GM23338 (cell line): Measurements from ENCODE around the gene SH3BP2. TPM values are rescaled to one million over a fixed set of nuclear protein-coding genes. Genes with fewer than 3 reads are reported as not detected.

ENCODE experiments used
- ATAC-seq: fragments of 200-7000 bp; cut with Tn5 transposase; 3 replicates; pipeline ENCODE4 v1.9.1; 2020
- DNase-seq: peaks from one replicate; pipeline ENCODE4 v3.0.0-alpha.2; 2015; ENCODE audit warnings: low spot score
- H2AFZ ChIP-seq: fragments of 200-600 bp; sonication (generic); 2 replicates; pipeline ENCODE4 v1.8.0; 2016; ENCODE audit warnings: antibody characterized with exemption, mild to moderate bottlenecking, moderate library complexity
- H3F3A ChIP-seq: fragments of 200-600 bp; sonication (generic); replicated peaks from 2 replicates; pipeline ENCODE4 v1.8.0; 2017; ENCODE audit warnings: antibody characterized with exemption, mixed run types, low read depth
- H3K27ac ChIP-seq: fragments of 200-600 bp; sonication (generic); 2 replicates; pipeline ENCODE4 v1.6.1; 2016; ENCODE audit warnings: low read depth
- H3K27me3 ChIP-seq: fragments of 200-600 bp; sonication (generic); 2 replicates; pipeline ENCODE4 v1.8.0; 2016; ENCODE audit warnings: mild to moderate bottlenecking, mixed run types, moderate library complexity; ENCODE audit not compliant: insufficient read depth
- H3K36me3 ChIP-seq: fragments of 200-600 bp; sonication (generic); 2 replicates; pipeline ENCODE4 v1.8.0; 2016; ENCODE audit warnings: mild to moderate bottlenecking; ENCODE audit not compliant: insufficient read depth
- H3K4me1 ChIP-seq: fragments of 200-600 bp; sonication (generic); 2 replicates; pipeline ENCODE4 v1.8.0; 2016; ENCODE audit warnings: mild to moderate bottlenecking, moderate library complexity; ENCODE audit not compliant: insufficient read depth
- H3K4me2 ChIP-seq: fragments of 200-600 bp; sonication (generic); 2 replicates; pipeline ENCODE4 v1.7.1; 2017; ENCODE audit warnings: mixed run types
- H3K4me3 ChIP-seq: fragments of 200-600 bp; sonication (generic); 2 replicates; pipeline ENCODE4 v1.6.1; 2016; ENCODE audit warnings: mixed run types
- H3K79me2 ChIP-seq: fragments of 200-600 bp; sonication (generic); replicated peaks from 2 replicates; pipeline ENCODE4 v1.8.0; 2017; ENCODE audit warnings: mild to moderate bottlenecking; ENCODE audit not compliant: insufficient read depth
- H3K9me2 ChIP-seq: fragments of 200-600 bp; sonication (generic); 2 replicates; pipeline ENCODE4 v1.8.0; 2017; ENCODE audit not compliant: insufficient read depth
- H4K20me1 ChIP-seq: fragments of 200-600 bp; sonication (generic); replicated peaks from 2 replicates; pipeline ENCODE4 v1.8.0; 2017; ENCODE audit warnings: mild to moderate bottlenecking; ENCODE audit not compliant: insufficient read depth
- H3K27ac Mint-ChIP-seq: 2 replicates; pipeline ENCODE4 v1.8.0; 2020; ENCODE audit warnings: inconsistent platforms, mild to moderate bottlenecking, moderate library complexity, mixed read lengths
- H3K27me3 Mint-ChIP-seq: 3 replicates; pipeline ENCODE4 v1.8.0; 2022; ENCODE audit warnings: low read depth, mild to moderate bottlenecking, moderate library complexity, mixed read lengths, inconsistent platforms; ENCODE audit not compliant: insufficient read depth, poor library complexity
- H3K36me3 Mint-ChIP-seq: 3 replicates; pipeline ENCODE4 v1.8.0; 2021; ENCODE audit warnings: low read depth, mild to moderate bottlenecking, inconsistent platforms, moderate library complexity, mixed read lengths
- H3K4me1 Mint-ChIP-seq: 3 replicates; pipeline ENCODE4 v1.8.0; 2020; ENCODE audit warnings: mild to moderate bottlenecking, inconsistent platforms, mixed read lengths
- H3K4me3 Mint-ChIP-seq: 3 replicates; pipeline ENCODE4 v1.8.0; 2021; ENCODE audit warnings: moderate library complexity, mild to moderate bottlenecking, inconsistent platforms, mixed read lengths
- H3K9me3 Mint-ChIP-seq: 3 replicates; pipeline ENCODE4 v1.8.0; 2020; ENCODE audit warnings: moderate library complexity, mild to moderate bottlenecking, inconsistent platforms, mixed read lengths
- EZH2 ChIP-seq: fragments of 200-600 bp; sonication (generic); IDR thresholded peaks from one replicate; pipeline ENCODE4 v1.8.0; 2017; ENCODE audit warnings: antibody characterized with exemption, mild to moderate bottlenecking, low read depth; ENCODE audit not compliant: unreplicated experiment
- EZH2phosphoT487 ChIP-seq: fragments of 200-600 bp; sonication (generic); IDR thresholded peaks from one replicate; pipeline ENCODE4 v1.8.1; 2018; ENCODE audit warnings: antibody characterized with exemption; ENCODE audit not compliant: unreplicated experiment
- JUNB ChIP-seq: IDR thresholded peaks from one replicate; pipeline ENCODE4 v1.6.1; 2016; ENCODE audit warnings: antibody characterized with exemption; ENCODE audit not compliant: unreplicated experiment
- POLR2AphosphoS5 ChIP-seq: IDR thresholded peaks from 2 replicates; pipeline ENCODE4 v1.6.1; 2016; ENCODE audit warnings: antibody characterized with exemption, low read depth
- ZNF114 ChIP-seq: fragments of 250-450 bp; sonication (Bioruptor Pico); IDR thresholded peaks from 2 replicates; pipeline ENCODE4 v1.5.0; 2020; ENCODE audit warnings: mild to moderate bottlenecking, moderate library complexity
- ZNF331 ChIP-seq: fragments of 250-450 bp; sonication (Bioruptor Pico); IDR thresholded peaks from 2 replicates; pipeline ENCODE4 v1.5.0; 2020; ENCODE audit warnings: low read depth, mild to moderate bottlenecking, moderate library complexity
- ZNF462 ChIP-seq: fragments of 250-450 bp; sonication (Bioruptor Pico); IDR thresholded peaks from 2 replicates; pipeline ENCODE4 v1.5.0; 2020; ENCODE audit warnings: mild to moderate bottlenecking, moderate library complexity
- polyA plus RNA-seq: library from polyadenylated mRNA; unstranded; fragments of >200 nt; fragmentation: Nextera tagmentation; extraction: Ambion mirVana; gene quantifications from 2 replicates; pipeline ENCODE4 v1.2.1, GENCODE V29; 2016
- total RNA-seq: library from RNA; depleted of rRNA; stranded (reverse); fragments of >200 nt; shearing (Covaris generic); gene quantifications from 2 replicates; pipeline ENCODE4 v1.2.3, GENCODE V29; 2014

The SH3BP2 gene
- total and polyA plus RNA-seq, 2 experiments from 2014 or later = 15.2 to 43.9 TPM

DNA sequence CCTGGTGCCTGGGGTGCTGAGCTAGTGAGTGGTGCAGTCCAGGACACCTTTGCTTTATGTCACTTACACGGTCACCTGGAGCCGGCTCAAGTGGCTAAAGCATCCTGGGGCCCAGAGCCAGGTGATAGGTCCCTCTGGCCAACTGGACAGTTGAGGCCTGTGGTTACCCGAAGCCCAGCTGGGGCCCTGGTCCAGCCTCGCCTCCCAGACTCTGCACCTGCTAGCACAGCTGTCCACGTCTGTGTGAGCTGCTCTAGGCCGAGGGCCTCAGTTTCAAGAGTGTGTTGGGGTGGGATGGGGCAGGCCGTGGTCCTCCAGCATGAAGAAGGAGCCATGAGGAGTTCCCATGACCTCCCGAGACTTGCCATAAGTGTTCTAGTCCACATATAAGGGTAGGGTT, 43.1 kb downstream of the SH3BP2 start (continued):
- TF ChIP-seq ZNF462 (CRISPR knock-in tag) (no peak), POLR2AphosphoS5 (no peak), EZH2 (no peak), JUNB (no peak), ZNF331 (CRISPR knock-in tag) (no peak), EZH2phosphoT487 (no peak)

DNA sequence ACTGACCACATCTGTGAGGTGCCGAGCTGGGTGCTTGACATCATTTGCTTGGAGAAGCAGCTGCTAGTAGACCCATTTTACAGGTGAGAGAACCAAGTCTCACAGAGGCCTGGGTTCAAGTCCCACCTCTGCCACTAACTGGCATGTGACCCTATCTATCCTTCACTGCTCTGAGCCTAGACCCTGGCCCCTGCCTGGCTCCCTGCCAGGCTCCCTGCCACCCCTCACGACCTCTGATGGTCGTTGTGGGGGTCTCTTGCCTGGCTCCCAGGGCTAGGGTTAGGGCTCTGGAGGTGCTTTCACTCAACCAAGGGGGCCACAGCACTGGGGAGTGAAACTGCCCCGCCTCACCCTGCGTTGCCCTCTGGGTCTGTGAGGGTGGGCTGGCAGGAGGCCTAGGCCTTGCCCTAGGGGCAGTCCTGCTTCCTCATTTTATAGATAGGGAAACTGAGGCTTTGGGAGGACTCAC, 43.5 kb downstream of the SH3BP2 start:
- Histone ChIP-seq H3K4me1 (peaks cover 20% of the 10 kb centered on the region), H3K79me2 (no peaks in the 10 kb centered on the region), H3K9me2 (no peaks in the 10 kb centered on the region), H3K27me3 (no peaks in the 10 kb centered on the region), H3K4me2 (no peak overlapping the region), H3K36me3 (no peaks in the 10 kb centered on the region), H2AFZ (no peak overlapping the region), H3F3A (0 out of 2 replicates have a peak, but pooled peaks cover 10% of the 10 kb centered on the region), H3K27ac (no peak overlapping the region), H3K4me3 (no peak overlapping the region), H4K20me1 (no peaks in the 10 kb centered on the region)
- peaks cover 4% of the 10 kb centered on the region for H3K27me3 Mint-ChIP-seq
- H3K9me3 Mint-ChIP-seq = peaks cover 4% of the 10 kb centered on the region; the same call in 1 of the 3 replicates
- DNase-seq (no peak), ATAC-seq (no peak)
- peaks cover 15% of the 10 kb centered on the region for H3K4me1 Mint-ChIP-seq
- H3K36me3 Mint-ChIP-seq = peaks cover 26% of the 10 kb centered on the region; the same call in 2 of the 3 replicates
- no peak overlapping the region for H3K27ac Mint-ChIP-seq
- H3K4me3 Mint-ChIP-seq = no peak overlapping the region
- TF ChIP-seq EZH2 (no peak), ZNF462 (CRISPR knock-in tag) (no peak), ZNF114 (CRISPR knock-in tag) (no peak)
